GM18526 (cell line): Measurements from ENCODE around the gene OCSTAMP.

ENCODE experiments used
- POLR2A ChIP-seq: IDR thresholded peaks from 3 replicates; pipeline ENCODE4 v1.6.1; 2011; ENCODE audit not compliant: insufficient read length; ENCODE audit errors: extremely low read depth

The OCSTAMP gene

GRCh38 chr20:46549188-46549972 lies 1.1 kb downstream of the OCSTAMP start:
- no peak for TF ChIP-seq POLR2A

- no peak for TF ChIP-seq POLR2A
Measured at GRCh38 chr20:46548688-46549087, 1.8 kb downstream of the OCSTAMP start.

- TF ChIP-seq POLR2A: no peak
Measured at GRCh38 chr20:46547995-46548394, 2.5 kb downstream of the OCSTAMP start.

GRCh38 chr20:46546936-46547335 lies 3.5 kb downstream of the OCSTAMP start:
- no peak for TF ChIP-seq POLR2A

GRCh38 chr20:46546298-46546697 lies 4.2 kb downstream of the OCSTAMP start:
- TF ChIP-seq POLR2A: no peak

- no peak for TF ChIP-seq POLR2A
Measured at GRCh38 chr20:46545827-46546138, 4.7 kb downstream of the OCSTAMP start.

GRCh38 chr20:46545077-46545826 lies 5.2 kb downstream of the OCSTAMP start:
- no peak for TF ChIP-seq POLR2A

GRCh38 chr20:46544576-46544975 lies 5.9 kb downstream of the OCSTAMP start:
- TF ChIP-seq POLR2A: no peak

GRCh38 chr20:46543959-46544358 lies 6.5 kb downstream of the OCSTAMP start:
- no peak for TF ChIP-seq POLR2A

- no peak for TF ChIP-seq POLR2A
Measured at GRCh38 chr20:46543033-46543432, 7.4 kb downstream of the OCSTAMP start.

- TF ChIP-seq POLR2A: no peak
Measured at GRCh38 chr20:46541229-46541935, 9.1 kb downstream of the OCSTAMP start.

- TF ChIP-seq POLR2A: no peak
Measured at GRCh38 chr20:46539113-46539512, 11.3 kb downstream of the OCSTAMP start.

- no peak for TF ChIP-seq POLR2A
Measured at GRCh38 chr20:46530640-46531039, 19.8 kb downstream of the OCSTAMP start.

- no peak for TF ChIP-seq POLR2A
Measured at GRCh38 chr20:46523696-46524328, 26.6 kb downstream of the OCSTAMP start.

- TF ChIP-seq POLR2A: no peak
Measured at GRCh38 chr20:46523108-46523507, 27.3 kb downstream of the OCSTAMP start.
